Activated CD4-positive, alpha-beta T cell treated with anti-CD3 and anti-CD28 coated beads, Interleukin-2, amount 50 U/mL, for 16 hours (primary cell): ENCODE measurements around the gene AKR1A1.
"Not testable (repeated sequence)": the region's sequence is repeated elsewhere in the genome, so short reads cannot be mapped to it uniquely, and the experiment has no call there.

Experiments
- DNase-seq: peaks from one replicate; pipeline ENCODE4 v3.0.0-alpha.2; 2020

AKR1A1 gene

GRCh38 chr1:45550401-45551351 lies at the start of gene AKR1A1:
AKR1A1 (plus strand) TSS chr1:45550826; CDS start chr1:45561795, 10,969 bp downstream.
- DNase-seq = peak; percentile 93

- DNase-seq = no peak
These were observed 49.1 kb upstream of the AKR1A1 start for GRCh38 chr1:45501505-45501859.

- no peak for DNase-seq
These were observed 46.9 kb upstream of the AKR1A1 start for GRCh38 chr1:45503462-45504360.

GRCh38 chr1:45507195-45507594 lies 43.4 kb upstream of the AKR1A1 start:
- no peak for DNase-seq

GRCh38 chr1:45507893-45508292 lies 42.7 kb upstream of the AKR1A1 start:
- no peak for DNase-seq

GRCh38 chr1:45508295-45509151 lies 42.1 kb upstream of the AKR1A1 start:
- no peak for DNase-seq

DNA sequence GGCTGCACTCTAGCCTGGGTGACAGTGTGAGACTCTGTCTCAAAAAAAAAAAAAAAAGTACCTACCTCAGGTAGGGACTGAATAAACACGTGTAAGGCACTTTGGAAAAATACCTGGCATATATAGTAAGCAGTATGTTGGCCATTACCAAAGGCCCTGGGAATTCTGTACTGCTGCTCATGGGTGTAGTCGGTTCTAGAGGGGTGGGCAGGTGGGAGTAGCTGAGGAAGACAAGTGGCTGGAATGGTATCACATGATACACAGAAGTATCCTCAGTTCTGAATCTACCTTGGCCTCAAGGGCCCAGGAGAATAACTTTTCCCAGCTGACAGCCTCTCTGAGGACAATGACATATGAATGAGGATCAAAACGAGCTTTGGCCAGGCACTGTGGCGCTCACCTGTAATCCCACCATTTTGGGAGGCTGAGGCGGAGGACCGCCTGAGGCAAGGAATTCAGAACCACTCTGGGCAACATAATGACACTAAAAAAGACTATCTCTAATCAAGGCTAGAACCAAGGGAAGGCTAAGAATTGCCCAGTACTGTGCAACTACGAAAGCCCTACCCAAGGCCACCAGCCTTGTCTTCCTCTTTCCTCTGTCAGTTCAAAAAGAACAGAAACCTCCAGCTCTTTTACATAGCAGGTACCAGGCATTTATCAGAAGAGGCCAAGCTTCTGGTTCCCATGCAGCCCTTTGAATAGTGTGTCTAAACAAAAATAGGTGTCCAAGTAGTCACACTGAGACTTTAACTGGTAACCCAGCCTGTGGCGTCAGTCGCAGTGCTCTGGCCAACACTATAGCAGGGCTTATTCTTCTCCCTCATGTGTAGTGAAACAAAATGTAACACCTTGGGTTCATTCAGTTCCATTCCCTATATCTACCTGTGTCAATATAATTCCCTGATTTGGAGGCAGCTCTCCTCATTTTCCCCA lies 40.3 kb upstream of the AKR1A1 start:
- no peak for DNase-seq

- no peak for DNase-seq
These were observed 39.6 kb upstream of the AKR1A1 start for GRCh38 chr1:45510972-45511527.

- DNase-seq = peak; percentile 63
These were observed 38.0 kb upstream of the AKR1A1 start for GRCh38 chr1:45512641-45513054.

GRCh38 chr1:45513532-45514260 lies 36.9 kb upstream of the AKR1A1 start:
- not testable (repeated sequence) for DNase-seq

DNA sequence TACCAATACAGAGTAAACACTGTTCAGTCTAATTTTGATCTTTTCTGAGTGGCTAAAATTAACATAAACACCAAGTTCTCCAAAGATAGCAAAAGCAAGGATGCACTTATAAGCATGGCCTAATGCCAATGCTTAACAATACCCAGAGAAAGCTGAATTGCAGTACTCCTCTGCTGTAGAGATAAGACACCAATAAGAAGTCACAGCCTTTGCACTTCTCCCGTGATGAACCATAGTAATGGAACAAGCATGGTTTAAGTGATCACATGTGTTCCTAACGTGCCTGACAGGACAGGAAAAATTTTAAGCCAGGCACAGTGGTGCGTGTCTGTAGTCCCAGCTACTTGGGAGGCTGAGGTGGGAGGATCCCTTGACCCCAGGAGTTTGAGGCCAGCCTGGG lies 34.6 kb upstream of the AKR1A1 start:
- no peak for DNase-seq

DNA sequence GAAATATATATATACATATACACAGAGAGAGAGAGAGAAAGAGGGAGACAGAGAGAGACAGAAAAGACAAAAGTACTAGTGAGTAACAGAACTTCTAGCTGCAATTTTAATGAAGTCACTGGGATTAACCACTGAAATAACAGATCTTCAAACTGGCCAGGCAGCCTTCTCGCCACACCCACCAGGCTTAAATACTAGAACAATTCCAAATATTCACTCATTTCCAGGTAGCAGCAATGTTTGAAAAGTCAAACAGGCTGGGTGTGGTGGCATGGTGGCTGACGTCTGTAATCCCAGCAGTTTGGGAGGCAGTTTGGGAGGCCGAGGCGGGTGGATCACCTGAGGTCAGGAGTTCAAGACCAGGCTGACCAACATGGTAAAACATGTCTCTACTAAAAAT lies 34.2 kb upstream of the AKR1A1 start:
- DNase-seq = no peak

- not testable (repeated sequence) for DNase-seq
These were observed 32.3 kb upstream of the AKR1A1 start for GRCh38 chr1:45518366-45518765.

GRCh38 chr1:45518910-45519309 lies 31.7 kb upstream of the AKR1A1 start:
- DNase-seq = no peak

DNA sequence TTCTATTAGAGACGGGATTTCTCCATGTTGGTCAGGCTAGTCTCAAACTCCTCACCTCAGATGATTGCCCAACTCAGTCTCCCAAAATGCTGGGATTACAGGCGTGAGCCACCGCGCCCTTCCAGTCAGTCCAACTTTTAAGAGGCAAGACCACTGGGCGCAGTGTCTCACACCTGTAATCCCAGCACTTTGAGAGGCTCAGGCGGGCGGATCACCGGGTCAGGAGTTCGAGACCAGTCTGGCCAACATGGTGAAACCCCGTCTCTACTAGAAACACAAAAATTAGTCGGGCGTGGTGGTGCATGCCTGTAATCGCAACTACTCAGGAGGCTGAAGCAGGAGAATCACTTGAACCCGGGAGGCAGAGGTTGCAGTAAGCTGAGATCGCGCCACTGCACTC lies 30.9 kb upstream of the AKR1A1 start:
- not testable (repeated sequence) for DNase-seq

DNA sequence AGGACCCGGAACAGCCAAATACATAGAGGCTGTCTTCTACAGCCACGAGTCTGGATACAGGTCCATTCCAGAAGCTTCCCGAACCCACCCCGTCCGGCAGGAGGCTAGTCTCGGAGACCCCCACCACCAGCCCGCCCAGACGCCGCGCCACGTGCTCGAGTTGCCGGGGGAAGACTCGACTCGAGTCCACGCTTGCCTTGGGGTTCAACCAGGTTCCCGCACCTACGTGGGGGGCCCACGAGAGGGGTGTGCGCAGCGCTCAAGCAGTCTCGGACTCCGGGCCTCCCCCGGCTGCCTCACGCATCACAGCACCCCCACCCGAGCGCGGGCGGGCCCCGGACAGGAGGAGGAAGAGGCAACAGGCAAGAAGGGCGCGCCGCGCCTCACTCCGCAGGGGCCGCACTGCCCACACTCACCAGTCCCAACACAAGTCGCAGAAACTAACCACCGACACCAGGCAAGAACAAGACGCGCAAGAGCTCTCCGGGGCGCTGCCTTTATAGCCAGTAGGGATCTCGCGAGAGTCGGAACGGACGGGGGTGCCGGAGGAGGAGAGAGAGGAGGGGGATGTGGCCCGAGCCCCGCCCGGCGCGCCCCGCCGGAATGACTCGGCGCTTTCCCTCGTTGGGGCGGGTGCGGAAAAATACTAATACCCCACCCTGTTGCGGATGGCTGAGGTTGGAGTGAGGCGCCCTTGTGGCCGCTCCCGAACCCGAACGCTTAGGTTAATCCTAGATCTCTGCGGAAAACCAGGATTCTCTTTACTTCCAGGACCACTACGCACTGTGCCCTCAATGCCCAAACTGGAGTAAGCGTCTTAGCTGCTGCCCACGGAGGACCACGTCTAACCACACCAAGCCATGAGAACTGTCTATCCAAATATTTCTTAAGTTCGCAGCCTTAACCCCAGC lies 29.0 kb upstream of the AKR1A1 start, which contains the start of gene PRDX1:
Gene PRDX1 (minus strand): TSS at position 472 of the 911 bp plus-strand sequence. CDS start 2,841 bp downstream, outside the sequence.
- DNase-seq = peak; percentile 99

GRCh38 chr1:45522324-45523104 lies 28.1 kb upstream of the AKR1A1 start:
- DNase-seq = peak; percentile 73

- not testable (repeated sequence) for DNase-seq
These were observed 27.1 kb upstream of the AKR1A1 start for GRCh38 chr1:45523516-45523915.
